ENCODE results near the gene TBC1D1.

The TBC1D1 gene

GRCh38 chr4:38107818-38108217 is 216.9 kb downstream of the TBC1D1 start:
- no peak for DNase-seq

GRCh38 chr4:38109370-38109769 is 218.5 kb downstream of the TBC1D1 start:
- no peak for DNase-seq

GRCh38 chr4:38109896-38110295 is 219.0 kb downstream of the TBC1D1 start:
- DNase-seq, result no peak

GRCh38 chr4:38111024-38111423 is 220.1 kb downstream of the TBC1D1 start:
- DNase-seq, result peak; percentile 14

GRCh38 chr4:38111717-38112116 is 220.8 kb downstream of the TBC1D1 start:
- DNase-seq, result no peak

- DNase-seq, result no peak
These were observed 222.2 kb downstream of the TBC1D1 start for GRCh38 chr4:38113132-38113531.

- DNase-seq, result no peak
These were observed 222.7 kb downstream of the TBC1D1 start for GRCh38 chr4:38113551-38113950.

GRCh38 chr4:38114386-38115150 is 223.7 kb downstream of the TBC1D1 start:
- no peak for DNase-seq

- DNase-seq, result no peak
These were observed 224.7 kb downstream of the TBC1D1 start for GRCh38 chr4:38115601-38116000.

GRCh38 chr4:38117591-38117990 is 226.7 kb downstream of the TBC1D1 start:
- no peak for DNase-seq

- DNase-seq, result peak; percentile 58
These were observed 228.9 kb downstream of the TBC1D1 start for GRCh38 chr4:38119668-38120385.

GRCh38 chr4:38120772-38121171 is 229.9 kb downstream of the TBC1D1 start:
- no peak for DNase-seq

GRCh38 chr4:38122060-38122459 is 231.2 kb downstream of the TBC1D1 start:
- DNase-seq, result no peak

GRCh38 chr4:38123555-38123954 is 232.7 kb downstream of the TBC1D1 start:
- DNase-seq, result no peak

- DNase-seq, result no peak
These were observed 234.1 kb downstream of the TBC1D1 start for GRCh38 chr4:38124961-38125360.

GRCh38 chr4:38125816-38126215 is 234.9 kb downstream of the TBC1D1 start:
- no peak for DNase-seq

- DNase-seq, result no peak
These were observed 237.9 kb downstream of the TBC1D1 start for GRCh38 chr4:38128478-38129459.

- DNase-seq, result no peak
These were observed 238.8 kb downstream of the TBC1D1 start for GRCh38 chr4:38129460-38130227.

- DNase-seq, result no peak
These were observed 240.0 kb downstream of the TBC1D1 start for GRCh38 chr4:38130884-38131283.

- DNase-seq, result no peak
These were observed 240.6 kb downstream of the TBC1D1 start for GRCh38 chr4:38131371-38132091.

GRCh38 chr4:38132107-38132673 is 241.3 kb downstream of the TBC1D1 start:
- DNase-seq, result no peak
